Loucy (cell line): ENCODE measurements around the gene PDXK.

ENCODE experiments used
- H2AFZ ChIP-seq: fragments of 200-600 bp; sonication (generic); 2 replicates; pipeline ENCODE4 v1.6.0; 2016; ENCODE audit warnings: antibody characterized with exemption, mild to moderate bottlenecking, low read length, moderate library complexity
- H3F3A ChIP-seq: fragments of 200-600 bp; 2 replicates; pipeline ENCODE4 v1.6.0; 2016; ENCODE audit warnings: antibody characterized with exemption, low read depth, mild to moderate bottlenecking
- H3K27me3 ChIP-seq: fragments of 200-600 bp; sonication (generic); 2 replicates; pipeline ENCODE4 v1.6.1; 2014; ENCODE audit warnings: low read length, mild to moderate bottlenecking; ENCODE audit not compliant: insufficient read depth, poor library complexity, severe bottlenecking
- H3K36me3 ChIP-seq: fragments of 200-600 bp; sonication (generic); 2 replicates; pipeline ENCODE4 v1.6.1; 2016; ENCODE audit warnings: low read length; ENCODE audit not compliant: insufficient read depth
- H3K4me1 ChIP-seq: fragments of 200-600 bp; sonication (generic); 2 replicates; pipeline ENCODE4 v1.5.1; 2014; ENCODE audit warnings: low read length, mild to moderate bottlenecking; ENCODE audit not compliant: insufficient read depth, poor library complexity, severe bottlenecking
- H3K4me2 ChIP-seq: fragments of 200-600 bp; sonication (generic); 2 replicates; pipeline ENCODE4 v1.6.0; 2014; ENCODE audit warnings: antibody characterized with exemption, low read length, low read depth, mild to moderate bottlenecking; ENCODE audit not compliant: poor library complexity, severe bottlenecking
- H3K4me3 ChIP-seq: fragments of 200-600 bp; sonication (generic); 2 replicates; pipeline ENCODE4 v1.5.1; 2014; ENCODE audit warnings: low read length, mild to moderate bottlenecking, mixed read lengths; ENCODE audit not compliant: poor library complexity, severe bottlenecking
- H3K79me2 ChIP-seq: fragments of 200-600 bp; sonication (generic); 2 replicates; pipeline ENCODE4 v1.6.1; 2014; ENCODE audit warnings: low read length; ENCODE audit not compliant: insufficient read depth
- H3K9ac ChIP-seq: fragments of 200-600 bp; sonication (generic); 2 replicates; pipeline ENCODE4 v1.6.0; 2014; ENCODE audit warnings: mild to moderate bottlenecking, low read depth, low read length, moderate library complexity; ENCODE audit not compliant: poor library complexity, severe bottlenecking
- H3K9me2 ChIP-seq: fragments of 200-600 bp; sonication (generic); replicated peaks from 2 replicates; pipeline ENCODE4 v1.6.1; 2016; ENCODE audit warnings: low read depth, low read length, mixed read lengths
- H3K9me3 ChIP-seq: fragments of 200-600 bp; sonication (generic); 2 replicates; pipeline ENCODE4 v1.6.1; 2014; ENCODE audit warnings: mild to moderate bottlenecking, antibody characterized with exemption, low read length, low read depth; ENCODE audit not compliant: insufficient read depth
- H4K20me1 ChIP-seq: fragments of 200-600 bp; sonication (generic); 2 replicates; pipeline ENCODE4 v1.6.0; 2014; ENCODE audit warnings: antibody characterized with exemption, low read length, mild to moderate bottlenecking; ENCODE audit not compliant: insufficient read depth, poor library complexity, severe bottlenecking
- EZH2phosphoT487 ChIP-seq: fragments of 200-600 bp; IDR thresholded peaks from 2 replicates; pipeline ENCODE4 v1.6.1; 2018; ENCODE audit warnings: antibody characterized with exemption, mild to moderate bottlenecking, moderate library complexity, borderline replicate concordance
- TF ChIP-seq, protein P1 (sequence below): fragments of 200-600 bp; sonication (generic); conservative IDR thresholded peaks from 2 replicates; pipeline ENCODE4 v1.5.1; 2014; ENCODE audit warnings: mild to moderate bottlenecking, antibody characterized with exemption, low read length

The PDXK gene

DNA sequence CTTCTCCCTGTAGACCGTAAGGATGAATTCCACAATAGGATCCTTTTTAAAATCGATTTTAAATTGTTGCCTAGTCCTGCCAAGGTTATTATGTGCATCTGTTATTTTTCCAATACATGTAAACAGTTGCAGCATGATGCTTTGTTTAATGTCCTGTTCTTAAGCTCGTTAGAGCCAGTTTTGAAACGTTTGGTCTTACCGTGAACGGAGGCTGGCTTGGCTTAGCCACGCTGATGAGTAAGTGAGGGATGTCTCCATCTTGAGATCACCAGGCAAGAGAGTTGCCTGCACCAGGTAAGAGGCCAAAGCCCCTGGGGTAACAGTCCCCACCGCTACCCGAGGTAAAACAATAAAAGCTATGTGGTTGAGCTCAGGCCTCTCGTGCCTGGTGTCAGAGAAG, 39.9 kb downstream of the PDXK start:
- Histone ChIP-seq H3K9ac (no peak overlapping the region), H3K4me1 (no peaks in the 10 kb centered on the region), H3K79me2 (no peaks in the 10 kb centered on the region), H3K9me2 (no peaks in the 10 kb centered on the region), H4K20me1 (no peaks in the 10 kb centered on the region), H3K27me3 (no peaks in the 10 kb centered on the region), H2AFZ (no peak overlapping the region), H3K4me2 (no peak overlapping the region), H3K36me3 (peaks cover 23% of the 10 kb centered on the region; the same call in 1 of the 2 replicates), H3K4me3 (no peak overlapping the region), H3F3A (no peaks in the 10 kb centered on the region), H3K9me3 (no peaks in the 10 kb centered on the region)
- no peak for TF ChIP-seq EZH2phosphoT487
- TF ChIP-seq, protein P1, sequence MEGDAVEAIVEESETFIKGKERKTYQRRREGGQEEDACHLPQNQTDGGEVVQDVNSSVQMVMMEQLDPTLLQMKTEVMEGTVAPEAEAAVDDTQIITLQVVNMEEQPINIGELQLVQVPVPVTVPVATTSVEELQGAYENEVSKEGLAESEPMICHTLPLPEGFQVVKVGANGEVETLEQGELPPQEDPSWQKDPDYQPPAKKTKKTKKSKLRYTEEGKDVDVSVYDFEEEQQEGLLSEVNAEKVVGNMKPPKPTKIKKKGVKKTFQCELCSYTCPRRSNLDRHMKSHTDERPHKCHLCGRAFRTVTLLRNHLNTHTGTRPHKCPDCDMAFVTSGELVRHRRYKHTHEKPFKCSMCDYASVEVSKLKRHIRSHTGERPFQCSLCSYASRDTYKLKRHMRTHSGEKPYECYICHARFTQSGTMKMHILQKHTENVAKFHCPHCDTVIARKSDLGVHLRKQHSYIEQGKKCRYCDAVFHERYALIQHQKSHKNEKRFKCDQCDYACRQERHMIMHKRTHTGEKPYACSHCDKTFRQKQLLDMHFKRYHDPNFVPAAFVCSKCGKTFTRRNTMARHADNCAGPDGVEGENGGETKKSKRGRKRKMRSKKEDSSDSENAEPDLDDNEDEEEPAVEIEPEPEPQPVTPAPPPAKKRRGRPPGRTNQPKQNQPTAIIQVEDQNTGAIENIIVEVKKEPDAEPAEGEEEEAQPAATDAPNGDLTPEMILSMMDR: no peak

DNA sequence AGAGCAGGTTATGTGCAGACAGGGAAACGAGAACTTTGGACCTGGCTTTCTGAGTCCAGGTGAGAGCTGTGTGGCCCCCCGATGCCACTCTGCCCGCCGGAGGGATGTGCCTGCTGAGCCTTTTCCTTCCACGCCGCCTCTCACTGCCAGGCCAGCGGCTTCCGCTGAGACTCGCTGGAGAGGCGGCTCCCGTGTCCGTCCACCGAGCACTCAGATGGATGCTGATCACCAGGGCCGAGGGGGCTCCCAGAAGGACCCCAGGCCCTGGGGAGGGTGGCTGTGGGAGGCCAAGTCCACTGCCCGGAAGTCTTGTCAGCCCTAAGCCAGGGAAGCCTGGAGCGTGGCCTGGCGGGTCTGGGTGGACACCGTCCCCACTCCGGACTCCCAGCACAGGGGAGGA, 40.7 kb downstream of the PDXK start:
- H3K36me3 ChIP-seq: peaks cover 16% of the 10 kb centered on the region; the same call in 1 of the 2 replicates
- H3K79me2 ChIP-seq: no peaks in the 10 kb centered on the region
- H3K4me3 ChIP-seq: no peak overlapping the region
- H3K9me2 ChIP-seq: no peaks in the 10 kb centered on the region
- H3K4me2 ChIP-seq: no peak overlapping the region
- H3K9ac ChIP-seq: no peak overlapping the region
- H4K20me1 ChIP-seq: no peaks in the 10 kb centered on the region
- no peaks in the 10 kb centered on the region for H3K9me3 ChIP-seq
- no peaks in the 10 kb centered on the region for H3K4me1 ChIP-seq
- no peaks in the 10 kb centered on the region for H3K27me3 ChIP-seq
- no peak for TF ChIP-seq EZH2phosphoT487
- TF ChIP-seq, protein P1: no peak
- no peaks in the 10 kb centered on the region for H3F3A ChIP-seq
- no peak overlapping the region for H2AFZ ChIP-seq

DNA sequence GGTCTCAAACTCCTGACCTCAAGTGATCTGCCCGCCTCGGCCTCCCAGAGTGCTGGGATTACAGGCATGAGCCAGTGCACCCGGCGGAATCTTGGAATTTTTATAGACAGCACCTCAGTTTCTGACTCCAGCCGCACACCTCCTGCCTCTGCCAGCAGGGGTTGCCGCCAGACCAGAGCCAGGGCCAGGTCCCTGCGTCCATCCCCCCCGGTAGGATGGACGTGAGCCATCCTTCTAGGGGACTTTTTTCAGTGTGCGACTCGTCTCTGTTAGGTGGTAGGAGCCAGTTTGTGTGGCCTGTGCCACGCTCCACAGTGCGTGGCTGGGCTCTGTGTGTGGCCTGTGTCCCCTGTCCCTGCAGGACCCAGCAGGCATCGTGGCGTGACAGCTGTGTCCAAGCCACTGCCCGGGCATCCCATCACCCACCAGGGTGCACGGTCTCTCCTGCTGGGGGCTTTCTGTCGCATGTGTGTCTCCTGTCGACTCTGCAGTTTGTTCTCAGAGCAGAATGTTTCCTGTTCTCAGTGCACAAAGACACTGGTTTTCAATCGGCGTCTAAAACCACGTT, 41.5 kb downstream of the PDXK start:
- no peaks in the 10 kb centered on the region for H3K4me1 ChIP-seq
- no peaks in the 10 kb centered on the region for H4K20me1 ChIP-seq
- H3F3A ChIP-seq: no peaks in the 10 kb centered on the region
- no peak for TF ChIP-seq EZH2phosphoT487
- TF ChIP-seq, protein P1: no peak
- no peak overlapping the region for H3K9ac ChIP-seq
- no peak overlapping the region for H3K4me2 ChIP-seq
- H3K36me3 ChIP-seq: peaks cover 16% of the 10 kb centered on the region; the same call in 1 of the 2 replicates
- H3K9me3 ChIP-seq: no peaks in the 10 kb centered on the region
- no peak overlapping the region for H2AFZ ChIP-seq
- no peak overlapping the region for H3K4me3 ChIP-seq
- no peaks in the 10 kb centered on the region for H3K9me2 ChIP-seq
- no peaks in the 10 kb centered on the region for H3K79me2 ChIP-seq
- H3K27me3 ChIP-seq: no peaks in the 10 kb centered on the region
